GM12874 (cell line): Measurements from ENCODE around the gene GALNT18.

ENCODE experiments used
- TF ChIP-seq, protein P1 (sequence below): IDR thresholded peaks from 2 replicates; pipeline ENCODE4 v1.5.1; 2011; ENCODE audit warnings: low read depth, mild to moderate bottlenecking, control low read depth, low read length, moderate library complexity; ENCODE audit not compliant: insufficient read depth

GALNT18 gene

DNA sequence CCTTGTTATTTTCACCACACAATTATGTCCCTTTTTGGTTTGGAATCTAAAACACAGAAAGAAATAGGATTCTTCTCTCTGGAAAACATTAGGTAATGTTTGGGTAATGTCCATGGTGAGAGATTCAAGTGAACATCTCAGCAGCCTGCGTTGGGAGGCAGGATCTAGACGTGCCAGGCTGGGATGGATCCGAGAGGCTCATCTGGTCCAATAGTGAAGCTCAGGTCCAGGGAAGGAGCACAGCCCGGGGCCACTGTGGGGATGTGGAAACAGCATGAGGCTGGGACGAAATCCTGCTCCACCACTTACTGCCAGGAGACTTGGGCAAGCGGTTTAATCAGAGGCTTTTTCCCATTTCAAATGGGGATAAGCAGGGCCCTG lies 378.6 kb downstream of the GALNT18 start:
- TF ChIP-seq, protein P1, sequence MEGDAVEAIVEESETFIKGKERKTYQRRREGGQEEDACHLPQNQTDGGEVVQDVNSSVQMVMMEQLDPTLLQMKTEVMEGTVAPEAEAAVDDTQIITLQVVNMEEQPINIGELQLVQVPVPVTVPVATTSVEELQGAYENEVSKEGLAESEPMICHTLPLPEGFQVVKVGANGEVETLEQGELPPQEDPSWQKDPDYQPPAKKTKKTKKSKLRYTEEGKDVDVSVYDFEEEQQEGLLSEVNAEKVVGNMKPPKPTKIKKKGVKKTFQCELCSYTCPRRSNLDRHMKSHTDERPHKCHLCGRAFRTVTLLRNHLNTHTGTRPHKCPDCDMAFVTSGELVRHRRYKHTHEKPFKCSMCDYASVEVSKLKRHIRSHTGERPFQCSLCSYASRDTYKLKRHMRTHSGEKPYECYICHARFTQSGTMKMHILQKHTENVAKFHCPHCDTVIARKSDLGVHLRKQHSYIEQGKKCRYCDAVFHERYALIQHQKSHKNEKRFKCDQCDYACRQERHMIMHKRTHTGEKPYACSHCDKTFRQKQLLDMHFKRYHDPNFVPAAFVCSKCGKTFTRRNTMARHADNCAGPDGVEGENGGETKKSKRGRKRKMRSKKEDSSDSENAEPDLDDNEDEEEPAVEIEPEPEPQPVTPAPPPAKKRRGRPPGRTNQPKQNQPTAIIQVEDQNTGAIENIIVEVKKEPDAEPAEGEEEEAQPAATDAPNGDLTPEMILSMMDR = no peak

DNA sequence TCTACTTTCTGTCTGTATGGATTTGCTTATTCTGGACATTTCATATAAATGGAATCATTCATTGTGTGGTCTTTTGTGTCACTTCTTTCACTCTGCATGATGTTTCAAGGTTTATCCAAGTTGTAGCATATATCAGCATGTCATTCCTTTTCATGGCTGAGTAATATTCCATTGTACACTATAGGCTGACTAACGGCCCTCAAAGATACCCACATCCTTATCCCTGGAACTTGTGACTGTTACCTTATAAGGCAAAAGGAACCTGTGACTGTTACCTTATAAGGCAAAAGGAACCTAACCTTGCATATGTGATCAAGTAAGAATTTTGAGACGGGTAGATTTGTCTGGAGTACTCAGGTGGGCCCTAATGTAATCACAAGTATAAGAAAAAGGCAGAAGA lies 380.5 kb downstream of the GALNT18 start:
- TF ChIP-seq, protein P1 = no peak

DNA sequence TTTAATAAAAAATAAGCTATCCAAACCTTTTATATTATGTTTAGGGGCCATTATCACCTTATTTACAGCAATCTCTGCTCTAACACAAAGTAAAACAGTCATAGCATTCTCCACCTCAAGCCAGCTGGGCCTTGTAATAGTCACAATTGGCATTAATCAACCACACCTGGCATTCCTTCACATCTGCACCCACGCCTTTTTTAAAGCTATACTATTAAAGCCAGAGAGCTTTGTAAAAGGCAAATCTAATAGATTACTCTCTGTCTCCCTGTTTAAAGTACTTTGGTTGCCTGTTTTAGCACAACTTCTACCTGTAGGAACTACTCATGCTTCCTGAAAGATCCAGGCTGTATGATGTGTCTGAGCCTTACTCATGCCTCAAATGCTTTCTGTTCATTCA lies 381.8 kb downstream of the GALNT18 start:
- TF ChIP-seq, protein P1 = no peak

DNA sequence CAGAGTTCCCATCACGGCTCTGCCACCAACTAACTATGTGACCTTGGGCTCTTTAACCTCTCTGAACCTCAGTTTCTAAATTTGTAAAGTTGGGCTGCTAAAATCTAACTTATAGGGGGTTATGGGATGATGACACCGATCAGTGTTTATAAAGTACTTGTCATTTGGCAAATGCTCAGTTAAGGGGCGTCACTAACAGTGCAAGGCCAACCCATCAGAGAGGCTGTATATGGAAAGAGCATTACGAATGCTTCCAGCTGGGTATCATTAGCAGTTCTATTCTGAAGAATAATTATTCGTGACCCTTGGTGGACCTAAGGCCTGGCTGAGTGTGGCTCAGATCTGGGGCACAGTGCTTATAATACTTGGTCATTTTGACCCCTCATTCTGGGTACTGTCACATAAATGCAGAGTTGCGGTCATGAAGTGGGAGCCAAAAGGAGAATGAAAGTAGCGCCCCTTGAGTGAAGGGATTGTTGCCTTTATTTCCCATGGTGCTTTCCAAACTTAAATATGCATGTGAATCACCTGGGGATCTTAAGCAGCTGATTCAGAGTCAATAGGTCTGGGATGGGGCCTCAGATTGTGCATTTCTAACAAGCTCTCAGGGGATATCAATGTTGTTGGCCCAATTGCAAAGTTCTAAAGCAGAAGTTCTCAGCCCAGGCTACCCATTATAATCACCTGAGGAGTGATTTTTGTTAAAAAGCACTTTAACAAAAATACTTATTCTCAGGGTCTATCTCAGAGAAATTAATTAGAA lies 384.6 kb downstream of the GALNT18 start:
- TF ChIP-seq, protein P1 = no peak

DNA sequence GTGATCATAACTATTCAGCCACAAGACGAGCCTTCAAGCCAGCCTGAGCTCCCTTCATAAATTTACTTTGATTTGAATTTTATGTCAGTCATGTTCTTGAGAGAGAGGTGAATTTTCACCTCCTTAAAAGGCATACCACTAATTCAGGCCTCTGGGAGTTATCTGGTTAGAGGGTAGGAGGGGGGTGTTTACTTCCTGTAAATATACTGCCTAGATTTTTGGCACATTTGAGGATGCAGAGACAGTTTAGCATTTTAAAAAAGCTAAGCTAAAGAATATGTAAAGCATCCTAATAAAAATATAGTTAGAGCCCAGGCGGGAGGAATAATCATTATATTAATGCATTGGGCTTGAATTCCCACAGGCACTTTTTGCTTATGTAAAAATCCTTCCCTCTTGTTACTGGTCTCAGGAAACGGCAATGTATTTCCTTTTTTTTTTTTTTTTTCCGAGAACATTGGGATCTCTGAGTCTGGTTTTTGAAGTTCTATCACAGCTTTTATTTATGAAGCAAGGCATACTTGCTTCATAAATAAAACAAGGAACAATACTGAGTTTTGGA lies 385.2 kb downstream of the GALNT18 start:
- TF ChIP-seq, protein P1 = no peak

DNA sequence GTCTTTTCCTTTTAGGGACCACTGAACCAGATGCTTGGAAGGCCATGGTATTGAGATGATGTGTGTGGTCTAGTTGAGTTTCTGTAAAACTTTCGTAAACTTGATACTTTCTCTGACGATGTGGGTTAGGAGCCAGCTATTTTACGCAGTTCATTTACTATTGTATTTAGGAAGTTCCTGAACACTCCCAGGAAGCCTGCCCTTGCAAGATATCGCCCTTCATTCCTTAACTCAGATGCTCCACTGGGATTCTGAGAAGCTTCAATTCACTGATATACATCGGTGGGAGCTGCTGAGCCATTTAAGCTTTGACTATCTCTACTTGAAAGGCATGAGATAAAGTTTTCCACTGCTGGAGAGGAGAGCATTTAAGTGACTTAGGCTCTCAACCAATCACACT lies 390.0 kb downstream of the GALNT18 start:
- TF ChIP-seq, protein P1 = no peak

DNA sequence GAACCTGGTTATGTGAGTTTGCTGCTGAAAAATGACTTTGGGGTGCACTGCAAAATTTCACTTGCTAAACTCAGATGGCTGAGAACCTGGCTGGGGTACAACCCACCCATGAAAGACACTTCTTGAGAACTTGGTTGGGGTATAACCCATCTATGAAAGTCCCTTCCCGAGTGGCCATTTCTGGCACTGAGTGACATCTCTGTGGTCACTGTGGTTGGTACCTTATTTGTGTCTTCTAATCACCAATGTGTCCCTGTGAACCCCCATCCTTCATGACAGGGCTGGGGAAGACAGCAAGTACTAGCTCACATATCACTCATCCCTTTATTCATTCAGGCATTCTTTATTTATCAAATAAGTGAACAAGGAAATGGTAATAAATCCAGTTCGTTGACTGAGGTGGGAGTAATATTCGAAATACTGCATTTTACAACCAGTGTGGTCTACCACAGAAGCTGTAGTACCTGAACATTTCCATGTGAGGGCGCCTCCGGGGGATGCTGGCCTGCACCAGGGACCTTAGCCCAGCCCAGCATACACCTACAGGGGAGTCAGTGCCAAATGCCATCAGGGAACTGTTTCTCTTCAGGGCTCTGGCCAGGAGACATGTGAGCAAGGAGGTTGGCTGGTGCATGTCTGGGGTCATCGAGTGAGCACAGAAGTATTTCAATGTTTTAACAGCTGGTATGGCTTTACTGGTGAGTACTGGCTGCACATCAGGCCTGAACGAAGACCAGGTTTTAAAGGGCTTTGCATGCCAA lies 390.8 kb downstream of the GALNT18 start:
- TF ChIP-seq, protein P1 = peak; percentile 54
